Sigmoid colon (tissue), 4 donors: Measurements from ENCODE around the gene NDUFS8.

ENCODE experiments used
- POLR2A ChIP-seq, 2 donors: fragments of 450-650 bp; IDR thresholded peaks; one replicate each; pipeline ENCODE4 v1.6.1; 2016; ENCODE audit warnings: antibody characterized with exemption in 2 of 2, mild to moderate bottlenecking in 2 of 2, moderate library complexity in 2 of 2
- POLR2AphosphoS5 ChIP-seq, 4 donors: sonication (generic); formaldehyde crosslinking; IDR thresholded peaks; one replicate each; pipeline ENCODE4 v1.6.1; 2017; ENCODE audit warnings: antibody characterized with exemption in 4 of 4
- TF ChIP-seq, protein P1 (sequence below), 4 experiments: fragments of 450-650 bp in 3 of 4; fragments of 200-600 bp in 1 of 4; IDR thresholded peaks; one replicate each; pipeline ENCODE4 v1.5.1; 2016 to 2019; ENCODE audit warnings: antibody characterized with exemption in 4 of 4, mild to moderate bottlenecking in 3 of 4, moderate library complexity in 2 of 4

GRCh38 chr11:68028802-68029545 lies 1.5 kb upstream of the NDUFS8 start:
- TF ChIP-seq, protein P1, sequence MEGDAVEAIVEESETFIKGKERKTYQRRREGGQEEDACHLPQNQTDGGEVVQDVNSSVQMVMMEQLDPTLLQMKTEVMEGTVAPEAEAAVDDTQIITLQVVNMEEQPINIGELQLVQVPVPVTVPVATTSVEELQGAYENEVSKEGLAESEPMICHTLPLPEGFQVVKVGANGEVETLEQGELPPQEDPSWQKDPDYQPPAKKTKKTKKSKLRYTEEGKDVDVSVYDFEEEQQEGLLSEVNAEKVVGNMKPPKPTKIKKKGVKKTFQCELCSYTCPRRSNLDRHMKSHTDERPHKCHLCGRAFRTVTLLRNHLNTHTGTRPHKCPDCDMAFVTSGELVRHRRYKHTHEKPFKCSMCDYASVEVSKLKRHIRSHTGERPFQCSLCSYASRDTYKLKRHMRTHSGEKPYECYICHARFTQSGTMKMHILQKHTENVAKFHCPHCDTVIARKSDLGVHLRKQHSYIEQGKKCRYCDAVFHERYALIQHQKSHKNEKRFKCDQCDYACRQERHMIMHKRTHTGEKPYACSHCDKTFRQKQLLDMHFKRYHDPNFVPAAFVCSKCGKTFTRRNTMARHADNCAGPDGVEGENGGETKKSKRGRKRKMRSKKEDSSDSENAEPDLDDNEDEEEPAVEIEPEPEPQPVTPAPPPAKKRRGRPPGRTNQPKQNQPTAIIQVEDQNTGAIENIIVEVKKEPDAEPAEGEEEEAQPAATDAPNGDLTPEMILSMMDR (IDR thresholded peaks at IDR 0.05): no peak
- TF ChIP-seq POLR2AphosphoS5 (IDR thresholded peaks at IDR 0.05) (no peak), POLR2A (IDR thresholded peaks at IDR 0.05) (no peak)
